Esophagus muscularis mucosa (tissue), 4 donors: ENCODE data around the gene AKAP17A.

Experiments used
- CTCF ChIP-seq, 3 experiments: fragments of 200-600 bp in 2 of 3; fragments of 450-650 bp in 1 of 3; sonication (generic) in 2 of 3; IDR thresholded peaks; one replicate each; pipeline ENCODE4 v1.5.1; 2017 to 2019; ENCODE audit warnings: antibody characterized with exemption in 3 of 3, mild to moderate bottlenecking in 2 of 3, moderate library complexity in 1 of 3
- EP300 ChIP-seq: sonication (generic); formaldehyde crosslinking; IDR thresholded peaks from one replicate; pipeline ENCODE4 v1.6.1; 2017; ENCODE audit warnings: antibody characterized with exemption
- POLR2A ChIP-seq: fragments of 450-650 bp; IDR thresholded peaks from one replicate; pipeline ENCODE4 v1.6.1; 2017; ENCODE audit warnings: antibody characterized with exemption, moderate library complexity, mild to moderate bottlenecking, low read depth
- POLR2AphosphoS5 ChIP-seq, 2 donors: sonication (generic); formaldehyde crosslinking; IDR thresholded peaks; one replicate each; pipeline ENCODE4 v1.6.1; 2017; ENCODE audit warnings: antibody characterized with exemption in 2 of 2

- TF ChIP-seq POLR2A, result no peak
- no peak for TF ChIP-seq CTCF (IDR thresholded peaks at IDR 0.05)
- TF ChIP-seq POLR2AphosphoS5 (IDR thresholded peaks at IDR 0.05), result no peak
- no peak for TF ChIP-seq EP300
These were observed 15.0 kb upstream of the AKAP17A start for GRCh38 chrX:1576201-1576992.
